ENCODE data around the gene RAB11FIP3.

RAB11FIP3 gene

DNA sequence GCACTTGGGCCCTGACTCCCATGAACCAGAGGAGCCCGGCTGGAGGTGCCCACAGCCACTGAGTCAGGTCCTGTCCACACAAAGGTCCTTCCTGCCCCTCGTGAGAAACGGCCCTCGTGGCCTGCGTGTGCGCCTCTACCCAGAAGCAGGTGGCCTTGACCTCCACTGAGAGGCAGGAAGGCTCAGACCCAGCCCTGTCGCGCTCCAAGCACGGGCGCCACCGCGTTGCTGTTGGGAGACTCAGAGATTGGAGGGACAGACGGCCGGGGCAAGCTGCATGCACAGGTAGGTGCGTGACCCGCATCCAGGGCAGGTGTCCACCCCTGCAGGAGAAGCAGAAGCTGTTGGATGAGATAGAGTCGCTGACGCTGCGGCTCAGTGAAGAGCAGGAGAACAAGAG, 94.0 kb downstream of the RAB11FIP3 start:
- DNase-seq = no peak

- DNase-seq = no peak
Observed at GRCh38 chr16:519841-520687, 94.6 kb downstream of the RAB11FIP3 start.

GRCh38 chr16:520847-521246, 95.4 kb downstream of the RAB11FIP3 start:
- no peak for DNase-seq

- DNase-seq = no peak
Observed at GRCh38 chr16:521381-522210, 96.1 kb downstream of the RAB11FIP3 start.

DNA sequence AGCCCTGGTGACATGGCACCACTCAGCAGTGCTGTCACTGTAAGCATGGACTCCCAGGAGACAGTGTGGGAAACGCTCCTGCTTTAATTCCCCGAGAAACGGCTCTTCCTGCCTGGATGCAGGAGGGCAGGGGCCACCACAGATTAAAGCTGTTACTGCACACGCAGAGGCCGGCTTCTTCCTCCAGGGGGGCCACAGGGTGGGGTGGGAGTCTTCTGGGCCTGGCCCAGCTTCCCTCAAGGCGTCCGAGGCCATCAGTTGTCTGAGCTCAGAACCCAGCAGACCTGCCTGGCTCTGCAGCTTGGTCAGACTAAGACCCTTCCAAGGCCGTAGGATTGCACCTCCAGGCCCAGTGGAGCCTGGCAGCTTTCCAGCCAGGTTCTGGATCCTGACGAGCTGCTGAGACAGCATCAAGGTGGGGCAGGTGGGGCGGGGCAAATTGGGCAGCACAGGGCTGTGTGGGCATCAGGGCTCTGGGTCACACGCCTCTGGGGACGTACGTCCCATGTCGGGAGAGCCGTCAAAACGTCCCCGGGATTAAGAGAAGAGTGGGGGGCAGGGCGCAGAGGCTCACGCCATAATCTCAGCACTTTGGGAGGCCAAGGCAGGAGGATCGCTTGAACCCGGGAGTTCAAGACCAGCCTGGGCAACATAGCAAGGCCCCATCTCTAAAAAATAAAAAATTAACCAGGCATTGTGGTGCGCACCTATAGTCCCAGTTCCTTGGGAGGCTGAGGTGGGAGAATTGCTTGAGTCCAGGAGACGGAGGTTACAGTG, 97.1 kb downstream of the RAB11FIP3 start:
- DNase-seq = no peak

DNA sequence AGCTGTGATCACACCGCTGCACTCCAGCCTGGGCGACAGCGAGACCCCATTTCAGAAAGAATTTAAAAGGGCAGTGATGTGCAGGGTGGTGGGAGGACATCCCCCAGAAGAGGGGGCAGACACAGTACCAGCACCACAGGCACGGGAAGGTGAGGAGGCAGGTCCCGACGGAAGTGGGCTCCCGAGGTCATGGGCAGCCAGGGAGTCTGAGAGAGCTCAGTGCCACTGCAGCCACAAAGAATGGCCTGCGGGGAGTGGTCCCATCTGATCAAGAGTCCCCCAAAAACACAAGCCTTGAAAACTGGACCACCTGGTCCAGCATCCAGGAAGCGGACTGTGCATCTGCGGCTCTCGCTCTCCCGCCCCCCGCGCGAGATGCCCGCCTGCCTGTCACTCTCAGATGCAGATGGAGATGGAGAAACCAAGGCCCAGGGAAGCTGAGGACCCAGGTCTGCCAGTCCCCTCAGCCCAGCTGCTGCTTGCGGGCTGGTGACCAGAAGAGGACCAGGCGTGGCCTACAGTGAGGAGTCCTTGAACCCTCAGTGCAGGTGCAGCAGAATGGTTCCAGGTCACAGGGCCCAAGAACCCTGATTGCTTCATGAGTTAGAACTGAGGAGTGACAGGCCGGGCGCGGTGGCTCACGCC, 97.8 kb downstream of the RAB11FIP3 start:
- no peak for DNase-seq

DNA sequence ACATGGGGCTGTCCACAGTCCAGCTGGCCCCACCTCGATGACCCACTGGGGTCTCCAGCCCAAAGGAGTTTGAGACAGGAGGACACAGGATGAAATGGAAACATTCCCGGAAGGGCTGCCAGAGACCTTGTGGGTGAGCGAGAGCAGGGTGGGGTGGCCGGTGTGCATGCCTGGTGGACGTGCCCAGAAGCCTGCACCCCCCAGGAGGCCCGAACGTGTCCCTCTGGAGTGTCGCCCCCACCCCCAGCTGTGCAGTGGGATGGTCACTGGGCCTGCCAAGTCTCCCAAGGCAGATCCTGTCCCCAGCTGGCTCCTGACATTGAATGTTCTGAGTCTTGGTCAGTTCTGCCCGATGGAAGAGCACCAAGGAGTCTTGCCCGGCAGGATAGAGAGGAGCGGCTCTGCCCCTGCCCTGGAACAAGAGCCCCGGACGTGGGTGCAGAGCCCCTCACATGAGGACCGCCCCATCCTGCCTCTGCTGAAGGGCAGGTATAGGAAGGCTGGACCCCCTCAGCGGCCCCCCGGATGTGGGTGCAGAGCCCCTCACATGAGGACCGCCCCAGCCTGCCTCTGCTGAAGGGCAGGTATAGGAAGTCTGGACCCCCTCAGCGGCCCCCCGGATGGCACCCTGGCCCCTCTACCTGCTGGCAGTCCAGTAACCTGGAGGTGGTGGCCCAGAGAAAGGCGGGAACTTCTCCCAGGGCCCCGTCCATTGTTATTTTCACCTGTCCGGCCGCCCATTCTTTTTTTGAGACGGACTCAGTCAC, 99.0 kb downstream of the RAB11FIP3 start:
- no peak for DNase-seq

- DNase-seq = no peak
Observed at GRCh38 chr16:525123-525519, 99.7 kb downstream of the RAB11FIP3 start.

GRCh38 chr16:525520-526180, 100.2 kb downstream of the RAB11FIP3 start:
- DNase-seq = peak in 1 of 14 donors; percentile 43

- peak in 3 of 14 donors; percentile 23 to 60 (median 24) for DNase-seq
Observed at GRCh38 chr16:526181-527014, 100.9 kb downstream of the RAB11FIP3 start.

DNA sequence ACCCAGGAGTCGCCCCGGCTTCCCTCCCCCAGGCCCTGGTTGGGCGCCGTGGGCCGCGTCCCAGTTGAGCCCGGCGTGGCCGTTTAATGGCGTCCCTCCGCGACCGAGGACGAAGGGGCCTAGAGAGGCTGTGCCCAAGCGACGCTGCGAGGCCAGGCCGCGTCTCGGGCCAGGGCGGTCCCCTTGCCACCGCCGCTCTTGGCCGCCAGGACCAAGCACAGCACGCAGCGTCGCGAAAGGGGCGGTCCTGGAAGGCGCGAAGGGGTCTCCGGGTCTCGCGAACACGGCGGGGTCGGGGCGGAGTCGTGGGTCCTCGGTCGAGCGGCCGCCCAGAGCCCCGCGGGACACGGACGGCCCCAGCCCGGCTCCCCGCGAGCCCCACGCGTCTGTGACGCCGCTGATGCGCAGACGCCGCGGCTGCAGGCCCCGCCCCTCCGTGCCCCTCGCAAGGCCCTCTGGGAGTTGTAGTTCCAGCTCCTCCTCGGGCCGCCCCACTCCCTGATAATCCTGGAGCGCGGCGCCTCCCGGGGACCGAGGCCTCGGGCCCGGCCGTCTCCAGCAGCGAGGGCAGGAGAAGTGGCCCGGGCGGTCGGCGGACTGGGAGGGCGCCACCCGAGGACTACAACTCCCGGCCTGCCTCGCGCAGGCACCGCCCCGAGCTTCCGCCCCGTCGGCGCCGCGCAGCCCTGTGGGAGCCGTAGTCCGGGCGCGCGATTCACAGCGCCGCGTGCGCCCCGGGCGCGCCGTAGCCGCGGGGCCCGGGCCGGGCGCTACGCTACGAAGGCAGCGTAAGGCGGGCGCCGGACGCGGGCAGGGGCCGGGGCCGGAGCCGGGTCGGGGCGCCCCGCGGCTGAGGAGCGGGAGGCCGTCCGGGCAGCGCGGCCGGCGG, 101.8 kb downstream of the RAB11FIP3 start, which contains the start of gene CAPN15:
TSS of gene CAPN15 (plus strand) at position 698 of the 889 bp plus-strand sequence. CDS start 19,127 bp downstream, outside the sequence.
- peak; percentile 38 to 96 (median 84) for DNase-seq

- DNase-seq = peak in 2 of 14 donors; percentile 38
Observed at GRCh38 chr16:528111-529011, 102.9 kb downstream of the RAB11FIP3 start.

GRCh38 chr16:529012-529575, 103.6 kb downstream of the RAB11FIP3 start:
- no peak for DNase-seq

- no peak for DNase-seq
Observed at GRCh38 chr16:530111-530817, 104.8 kb downstream of the RAB11FIP3 start.

GRCh38 chr16:531494-532125, 106.2 kb downstream of the RAB11FIP3 start:
- no peak for DNase-seq
